HCT116 (cell line): ENCODE data around the gene LRRFIP1. TPM values are rescaled to one million over a fixed set of nuclear protein-coding genes. Genes with fewer than 3 reads are reported as not detected.

Source experiments
- ATAC-seq: fragments of 200-7000 bp; cut with Tn5 transposase; 2 replicates; pipeline ENCODE4 v1.9.1; 2020; ENCODE audit warnings: mild to moderate bottlenecking, moderate library complexity
- BruUV-seq: library from RNA; stranded (reverse); fragments of 400-500 nt; replicated peaks from 2 replicates; lab custom pipeline; 2021; lab: Mats Ljungman, UMichigan
- CTCF ChIA-PET: fragments of 300-600 bp; sonication (Branson Sonifier 250); formaldehyde crosslinking; loops from one replicate; lab custom pipeline; 2021; ENCODE audit warnings: antibody characterized with exemption; lab: Charles Lee
- POLR2A ChIA-PET: fragments of 300-600, 350-600 bp; sonication (Branson Sonifier 250); formaldehyde crosslinking; loops from one replicate; lab custom pipeline; 2021; ENCODE audit warnings: antibody characterized with exemption; lab: Charles Lee
- RAD21 ChIA-PET, 2 experiments: fragments of 300-600 bp; sonication (Branson Sonifier 250); formaldehyde crosslinking; loops; one replicate each; lab custom pipeline; 2023; ENCODE audit warnings: low total read pairs in 2 of 2; ENCODE audit not compliant: uncharacterized antibody in 2 of 2, unreplicated experiment in 2 of 2, low non-redundant PET in 1 of 2; lab: Charles Lee
- DNase-seq: peaks from one replicate; pipeline ENCODE4 v3.0.0-alpha.2; 2010; ENCODE audit warnings: low read depth, low spot score
- H2AFZ ChIP-seq: fragments of 200-600 bp; shearing (Covaris generic), sonication (generic); 2 replicates; pipeline ENCODE4 v1.6.1; 2017; ENCODE audit warnings: low read depth, mixed run types, mixed read lengths, antibody characterized with exemption, low read length; ENCODE audit not compliant: poor library complexity, severe bottlenecking
- H3K27ac ChIP-seq: 2 replicates; pipeline ENCODE4 v1.5.1; 2012; ENCODE audit warnings: low read depth, low read length
- H3K27me3 ChIP-seq: fragments of 200-600 bp; sonication (generic); 2 replicates; pipeline ENCODE4 v1.6.1; 2016; ENCODE audit warnings: mixed run types, low read length, mixed read lengths; ENCODE audit not compliant: insufficient read depth
- H3K36me3 ChIP-seq, 2 experiments: fragments of 200-500 bp in 1 of 2; fragments of 200-600 bp in 1 of 2; sonication (Bioruptor generic) in 1 of 2; sonication (generic) in 1 of 2; 2 replicates each; pipeline versions ENCODE4 v1.5.1 to v1.6.1; 2014 to 2016; ENCODE audit warnings: low read length in 2 of 2, inconsistent platforms in 1 of 2, mixed read lengths in 1 of 2, mixed run types in 1 of 2; ENCODE audit not compliant: insufficient read depth in 2 of 2, control insufficient read depth in 1 of 2
- H3K4me1 ChIP-seq, 2 experiments: fragments of 200-600 bp in 1 of 2; sonication (generic) in 1 of 2; 2 replicates each; pipeline versions ENCODE4 v1.5.1 to v1.6.1; 2012 to 2017; ENCODE audit warnings: low read length in 2 of 2, inconsistent platforms in 1 of 2, mild to moderate bottlenecking in 1 of 2, mixed read lengths in 1 of 2, mixed run types in 1 of 2, moderate library complexity in 1 of 2; ENCODE audit not compliant: insufficient read depth in 2 of 2, control insufficient read depth in 1 of 2
- H3K4me2 ChIP-seq: fragments of 200-600 bp; sonication (generic); 2 replicates; pipeline ENCODE4 v1.6.1; 2017; ENCODE audit warnings: mixed run types, low read length, mixed read lengths
- H3K4me3 ChIP-seq, 2 experiments: fragments of 200-600 bp in 1 of 2; sonication (generic) in 1 of 2; replicated peaks in 1 of 2; 2 replicates each; pipeline ENCODE4 v1.5.1; 2011 to 2016; ENCODE audit warnings: low read length in 2 of 2, control low read depth in 1 of 2, low read depth in 1 of 2, mild to moderate bottlenecking in 1 of 2, mixed read lengths in 1 of 2, mixed run types in 1 of 2
- H3K79me2 ChIP-seq: fragments of 200-600 bp; sonication (generic); 2 replicates; pipeline ENCODE4 v1.6.1; 2017; ENCODE audit warnings: mild to moderate bottlenecking, mixed run types, low read length, moderate library complexity, mixed read lengths; ENCODE audit not compliant: insufficient read depth
- H3K9ac ChIP-seq: fragments of 200-600 bp; sonication (generic); 2 replicates; pipeline ENCODE4 v1.6.1; 2016; ENCODE audit warnings: low read length, mixed read lengths
- H3K9me2 ChIP-seq: fragments of 200-600 bp; sonication (generic), shearing (Covaris generic); 2 replicates; pipeline ENCODE4 v1.6.1; 2017; ENCODE audit warnings: mixed run types, mild to moderate bottlenecking, moderate library complexity; ENCODE audit not compliant: insufficient read depth
- H3K9me3 ChIP-seq, 2 experiments: fragments of 200-500 bp in 1 of 2; fragments of 200-600 bp in 1 of 2; sonication (Bioruptor generic) in 1 of 2; sonication (generic) in 1 of 2; 2 replicates each; pipeline ENCODE4 v1.6.1; 2014 to 2017; ENCODE audit warnings: low read length in 2 of 2, mixed read lengths in 2 of 2, inconsistent platforms in 1 of 2, low read depth in 1 of 2, mild to moderate bottlenecking in 1 of 2, mixed run types in 1 of 2, moderate library complexity in 1 of 2; ENCODE audit not compliant: control insufficient read depth in 1 of 2, insufficient read depth in 1 of 2
- H4K20me1 ChIP-seq: fragments of 200-600 bp; sonication (generic), shearing (Covaris generic); 2 replicates; pipeline ENCODE4 v1.6.1; 2017; ENCODE audit warnings: mixed run types, mild to moderate bottlenecking, moderate library complexity; ENCODE audit not compliant: insufficient read depth
- CBX3 ChIP-seq: IDR thresholded peaks from 2 replicates; pipeline ENCODE4 v1.6.1; 2012; ENCODE audit warnings: low read depth
- CEBPB ChIP-seq: IDR thresholded peaks from 2 replicates; pipeline ENCODE4 v1.6.1; 2012; ENCODE audit warnings: low read depth
- EGR1 ChIP-seq: IDR thresholded peaks from 2 replicates; pipeline ENCODE4 v1.6.1; 2012; ENCODE audit warnings: low read depth
- EZH2 ChIP-seq: fragments of 200-600 bp; sonication (generic); IDR thresholded peaks from 2 replicates; pipeline ENCODE4 v1.6.1; 2017; ENCODE audit warnings: antibody characterized with exemption, mixed run types
- EZH2phosphoT487 ChIP-seq: fragments of 200-600 bp; IDR thresholded peaks from 2 replicates; pipeline ENCODE4 v1.6.1; 2018; ENCODE audit warnings: antibody characterized with exemption, borderline replicate concordance
- FOSL1 ChIP-seq: IDR thresholded peaks from 2 replicates; pipeline ENCODE4 v1.6.1; 2012; ENCODE audit warnings: low read depth
- JUND ChIP-seq: IDR thresholded peaks from 2 replicates; pipeline ENCODE4 v1.6.1; 2012
- POLR2AphosphoS5 ChIP-seq: IDR thresholded peaks from 2 replicates; pipeline ENCODE4 v1.6.1; 2011; ENCODE audit warnings: mild to moderate bottlenecking, low read depth, low read length, moderate library complexity
- RAD21 ChIP-seq: IDR thresholded peaks from 2 replicates; pipeline ENCODE4 v1.6.1; 2012; ENCODE audit warnings: low read depth, mild to moderate bottlenecking
- SIN3A ChIP-seq: IDR thresholded peaks from 2 replicates; pipeline ENCODE4 v1.6.1; 2012; ENCODE audit warnings: low read depth
- SRF ChIP-seq: IDR thresholded peaks from 2 replicates; pipeline ENCODE4 v1.6.1; 2012; ENCODE audit warnings: low read depth
- TCF7L2 ChIP-seq: IDR thresholded peaks from 2 replicates; pipeline ENCODE4 v1.7.0; 2011; ENCODE audit warnings: borderline replicate concordance, inconsistent platforms; ENCODE audit not compliant: insufficient read depth, insufficient read length; ENCODE audit errors: extremely low read depth
- YY1 ChIP-seq: IDR thresholded peaks from 2 replicates; pipeline ENCODE4 v1.6.1; 2011; ENCODE audit warnings: low read length, low read depth, moderate library complexity, mild to moderate bottlenecking; ENCODE audit not compliant: insufficient replicate concordance; ENCODE audit errors: extremely low read depth
- ZNF274 ChIP-seq: fragments of 200-500 bp; sonication (Bioruptor generic); IDR thresholded peaks from 2 replicates; pipeline ENCODE4 v1.6.1; 2014; ENCODE audit warnings: mild to moderate bottlenecking, low read depth, low read length, inconsistent platforms
- intact Hi-C: fragments of 100-400 bp; cut with micrococcal nuclease; formaldehyde crosslinking; loops from 2 replicates; pipeline ENCODE4 v1.10.0; 2022
- total RNA-seq: library from RNA; stranded (reverse); gene quantifications from one replicate; pipeline ENCODE4 v1.2.1, GENCODE V29; 2021; ENCODE audit not compliant: unreplicated experiment
- TF ChIP-seq, protein P1 (sequence below), 3 experiments: fragments of 200-600 bp in 1 of 3; sonication (generic) in 1 of 3; IDR thresholded peaks in 2 of 3; conservative IDR thresholded peaks in 1 of 3; 2 replicates each; pipeline ENCODE4 v1.5.1; 2012 to 2017; ENCODE audit warnings: low read depth in 2 of 3, low read length in 2 of 3, antibody characterized with exemption in 1 of 3, borderline replicate concordance in 1 of 3, control low read depth in 1 of 3, mild to moderate bottlenecking in 1 of 3, mixed read lengths in 1 of 3, mixed run types in 1 of 3, moderate library complexity in 1 of 3; ENCODE audit not compliant: insufficient read depth in 1 of 3
- TF ChIP-seq, protein P2 (sequence below): IDR thresholded peaks from 2 replicates; pipeline ENCODE4 v1.6.1; 2012
- TF ChIP-seq, protein P3 (sequence below): IDR thresholded peaks from 2 replicates; pipeline ENCODE4 v1.6.1; 2012

The LRRFIP1 gene
- total RNA-seq, 1 experiment from 2014 or later = 76.9 TPM

DNA sequence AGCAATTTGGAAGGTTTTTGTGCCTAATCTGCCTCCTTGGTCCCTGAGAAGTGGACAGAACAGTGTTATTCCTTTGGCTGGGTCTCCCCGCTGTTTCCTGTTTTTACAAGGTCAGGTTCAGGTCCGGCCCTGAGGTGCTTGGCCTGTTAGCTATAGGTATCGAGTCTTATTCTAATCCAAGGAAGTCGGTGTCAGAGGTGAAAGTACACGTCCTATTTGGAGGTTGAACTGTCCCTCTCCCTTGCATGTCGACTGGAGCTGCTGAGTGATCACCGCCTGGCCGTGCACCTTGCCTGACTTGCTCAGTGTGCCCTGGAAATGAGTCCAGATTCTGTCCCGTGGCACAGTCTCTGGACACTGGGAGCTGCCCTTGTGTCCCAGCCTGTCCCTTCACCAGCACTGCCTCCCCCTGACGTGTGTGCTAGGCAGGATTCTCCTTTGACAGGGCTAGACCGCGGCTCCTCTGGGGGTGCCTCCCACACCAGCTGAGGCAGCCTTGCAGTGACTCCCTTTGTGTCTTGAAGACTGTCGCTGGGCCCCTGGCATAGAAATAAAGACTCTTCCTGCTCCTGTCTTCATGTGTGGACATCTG is 105.5 kb downstream of the LRRFIP1 start:
- BruUV-seq = no TSS peak
- Histone ChIP-seq H3K4me2 (no peak overlapping the region), H3K4me1 (peaks cover 11 to 42% of the 10 kb centered on the region in 2 experiments), H3K36me3 (no peaks in the 10 kb centered on the region), H4K20me1 (no peaks in the 10 kb centered on the region), H3K9ac (no peak overlapping the region), H3K9me3 (no peaks in the 10 kb centered on the region), H3K27me3 (no peaks in the 10 kb centered on the region), H3K4me3 (no peak overlapping the region), H2AFZ (no peak overlapping the region), H3K9me2 (no peaks in the 10 kb centered on the region), H3K79me2 (peaks cover 83% of the 10 kb centered on the region), H3K27ac (no peak overlapping the region)
- CTCF ChIA-PET = interaction anchor here (1.0 kb wide), 1 partner anchor 12 kb away, joined by 5 read pairs; no protein-coding TSS in a partner anchor
- POLR2A ChIA-PET = no interaction called here
- RAD21 ChIA-PET = no interaction called here
- DNase-seq (no peak), ATAC-seq (no peak)
- no peak for TF ChIP-seq POLR2AphosphoS5
- intact Hi-C loops = no loop called here

DNA sequence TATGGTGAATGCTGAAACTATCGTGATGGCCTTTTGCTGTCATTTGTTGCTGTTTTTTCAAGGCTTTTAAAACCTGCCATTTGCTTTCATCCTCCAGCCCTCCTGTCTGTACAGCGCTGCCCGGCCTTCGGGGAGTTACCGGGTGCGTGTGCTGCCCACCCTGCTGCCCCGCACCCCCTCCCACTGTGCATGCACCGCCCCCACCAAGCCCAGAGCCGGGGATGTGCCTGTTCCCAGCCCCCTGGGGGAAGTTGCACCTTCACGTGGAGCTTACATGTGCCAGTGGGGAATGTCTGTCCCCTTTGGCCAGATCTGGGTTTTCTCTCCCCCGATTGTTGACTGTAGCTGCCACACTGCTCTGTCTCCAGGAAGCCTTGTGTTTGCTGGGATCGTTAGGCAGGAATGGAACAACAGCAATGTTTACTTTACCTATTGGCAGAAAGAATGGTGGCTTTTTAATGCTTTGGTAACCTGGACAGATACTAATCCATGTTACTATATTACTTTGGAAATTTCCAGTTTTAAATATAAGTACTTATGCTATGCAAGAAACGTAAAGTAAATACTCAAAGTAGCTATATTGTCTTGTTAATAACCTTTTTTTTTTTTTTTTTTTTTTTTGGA is 106.4 kb downstream of the LRRFIP1 start:
- Histone ChIP-seq H3K4me1 (peaks cover 11 to 42% of the 10 kb centered on the region in 2 experiments), H2AFZ (no peak overlapping the region), H3K4me3 (no peak overlapping the region), H4K20me1 (no peaks in the 10 kb centered on the region), H3K27ac (no peak overlapping the region), H3K9ac (no peak overlapping the region), H3K79me2 (peaks cover 86% of the 10 kb centered on the region), H3K36me3 (no peaks in the 10 kb centered on the region), H3K9me2 (no peaks in the 10 kb centered on the region), H3K27me3 (no peaks in the 10 kb centered on the region), H3K9me3 (no peaks in the 10 kb centered on the region), H3K4me2 (no peak overlapping the region)
- ChIA-PET RAD21 (no interaction called here), CTCF (interaction anchor here (1.0 kb wide), 1 partner anchor 11 kb away, joined by 5 read pairs; no protein-coding TSS in a partner anchor), POLR2A (no interaction called here)
- TF ChIP-seq CEBPB = no peak
- TF ChIP-seq SRF = no peak
- TF ChIP-seq EGR1 = no peak
- TF ChIP-seq, protein P1, sequence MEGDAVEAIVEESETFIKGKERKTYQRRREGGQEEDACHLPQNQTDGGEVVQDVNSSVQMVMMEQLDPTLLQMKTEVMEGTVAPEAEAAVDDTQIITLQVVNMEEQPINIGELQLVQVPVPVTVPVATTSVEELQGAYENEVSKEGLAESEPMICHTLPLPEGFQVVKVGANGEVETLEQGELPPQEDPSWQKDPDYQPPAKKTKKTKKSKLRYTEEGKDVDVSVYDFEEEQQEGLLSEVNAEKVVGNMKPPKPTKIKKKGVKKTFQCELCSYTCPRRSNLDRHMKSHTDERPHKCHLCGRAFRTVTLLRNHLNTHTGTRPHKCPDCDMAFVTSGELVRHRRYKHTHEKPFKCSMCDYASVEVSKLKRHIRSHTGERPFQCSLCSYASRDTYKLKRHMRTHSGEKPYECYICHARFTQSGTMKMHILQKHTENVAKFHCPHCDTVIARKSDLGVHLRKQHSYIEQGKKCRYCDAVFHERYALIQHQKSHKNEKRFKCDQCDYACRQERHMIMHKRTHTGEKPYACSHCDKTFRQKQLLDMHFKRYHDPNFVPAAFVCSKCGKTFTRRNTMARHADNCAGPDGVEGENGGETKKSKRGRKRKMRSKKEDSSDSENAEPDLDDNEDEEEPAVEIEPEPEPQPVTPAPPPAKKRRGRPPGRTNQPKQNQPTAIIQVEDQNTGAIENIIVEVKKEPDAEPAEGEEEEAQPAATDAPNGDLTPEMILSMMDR (IDR thresholded peaks at IDR 0.05 in 2 of 3, conservative IDR thresholded peaks at IDR 0.05 in 1 of 3; ENCODE audit: borderline replicate concordance in 1 of 3, insufficient read depth in 1 of 3, low read depth in 2 of 3, low read length in 2 of 3) = no peak
- TF ChIP-seq, protein P2, sequence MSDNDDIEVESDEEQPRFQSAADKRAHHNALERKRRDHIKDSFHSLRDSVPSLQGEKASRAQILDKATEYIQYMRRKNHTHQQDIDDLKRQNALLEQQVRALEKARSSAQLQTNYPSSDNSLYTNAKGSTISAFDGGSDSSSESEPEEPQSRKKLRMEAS = no peak
- TF ChIP-seq, protein P3, sequence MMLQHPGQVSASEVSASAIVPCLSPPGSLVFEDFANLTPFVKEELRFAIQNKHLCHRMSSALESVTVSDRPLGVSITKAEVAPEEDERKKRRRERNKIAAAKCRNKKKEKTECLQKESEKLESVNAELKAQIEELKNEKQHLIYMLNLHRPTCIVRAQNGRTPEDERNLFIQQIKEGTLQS = no peak
- no peak for TF ChIP-seq EZH2phosphoT487
- TF ChIP-seq FOSL1 = no peak
- TF ChIP-seq SIN3A = no peak
- TF ChIP-seq CBX3 = no peak
- no peak for TF ChIP-seq EZH2
- TF ChIP-seq TCF7L2 = no peak
- TF ChIP-seq RAD21 = no peak
- TF ChIP-seq YY1 = no peak
- TF ChIP-seq ZNF274 = no peak
- no peak for TF ChIP-seq JUND
- BruUV-seq = no TSS peak
- intact Hi-C loops = no loop called here
- DNase-seq (no peak), ATAC-seq (no peak)
